GM12801 (cell line): ENCODE measurements around the gene TFB2M.

ENCODE experiments used
- TF ChIP-seq, protein P1 (sequence below): IDR thresholded peaks from one replicate; pipeline ENCODE4 v1.5.1; 2011; ENCODE audit warnings: control low read depth; ENCODE audit not compliant: insufficient read length; ENCODE audit errors: extremely low read depth

The TFB2M gene

DNA sequence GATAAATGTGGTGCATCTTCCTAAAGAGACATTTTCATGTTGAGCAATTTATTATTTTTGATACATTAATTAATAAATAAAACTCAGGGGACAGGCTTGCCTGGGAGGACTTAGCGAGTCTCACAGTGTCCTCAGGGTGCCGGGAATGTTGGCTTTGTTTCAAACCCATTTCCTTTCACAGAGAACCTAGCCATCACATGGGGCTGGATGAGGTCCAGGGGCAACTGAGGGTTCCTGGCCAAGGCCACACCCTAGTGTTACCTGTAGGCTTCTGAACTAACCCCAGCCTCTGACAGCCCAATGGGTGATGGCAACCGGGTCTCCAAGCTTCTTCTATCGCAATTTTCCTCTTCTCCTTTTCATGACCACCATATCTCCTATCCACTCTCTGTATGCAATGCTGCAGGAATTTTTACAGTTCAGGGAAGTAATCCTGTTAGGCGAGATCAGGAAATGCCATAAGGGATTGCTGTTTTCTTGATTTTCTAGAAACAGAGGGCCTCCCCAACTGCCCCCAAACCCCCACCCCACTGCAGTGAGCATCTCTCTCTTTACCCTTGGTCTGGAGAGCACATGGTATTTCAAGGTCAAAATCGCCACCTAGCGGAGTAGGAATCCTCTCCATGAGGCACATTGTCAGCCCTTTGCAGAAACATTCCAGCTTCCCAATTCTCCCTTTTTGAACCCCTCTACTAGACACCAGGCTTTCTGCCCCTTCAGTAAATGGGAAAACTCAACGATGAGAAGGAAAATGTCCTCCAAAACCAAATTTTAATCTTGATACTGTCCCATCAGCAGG, 36.9 kb downstream of the TFB2M start:
- TF ChIP-seq, protein P1, sequence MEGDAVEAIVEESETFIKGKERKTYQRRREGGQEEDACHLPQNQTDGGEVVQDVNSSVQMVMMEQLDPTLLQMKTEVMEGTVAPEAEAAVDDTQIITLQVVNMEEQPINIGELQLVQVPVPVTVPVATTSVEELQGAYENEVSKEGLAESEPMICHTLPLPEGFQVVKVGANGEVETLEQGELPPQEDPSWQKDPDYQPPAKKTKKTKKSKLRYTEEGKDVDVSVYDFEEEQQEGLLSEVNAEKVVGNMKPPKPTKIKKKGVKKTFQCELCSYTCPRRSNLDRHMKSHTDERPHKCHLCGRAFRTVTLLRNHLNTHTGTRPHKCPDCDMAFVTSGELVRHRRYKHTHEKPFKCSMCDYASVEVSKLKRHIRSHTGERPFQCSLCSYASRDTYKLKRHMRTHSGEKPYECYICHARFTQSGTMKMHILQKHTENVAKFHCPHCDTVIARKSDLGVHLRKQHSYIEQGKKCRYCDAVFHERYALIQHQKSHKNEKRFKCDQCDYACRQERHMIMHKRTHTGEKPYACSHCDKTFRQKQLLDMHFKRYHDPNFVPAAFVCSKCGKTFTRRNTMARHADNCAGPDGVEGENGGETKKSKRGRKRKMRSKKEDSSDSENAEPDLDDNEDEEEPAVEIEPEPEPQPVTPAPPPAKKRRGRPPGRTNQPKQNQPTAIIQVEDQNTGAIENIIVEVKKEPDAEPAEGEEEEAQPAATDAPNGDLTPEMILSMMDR, result no peak

DNA sequence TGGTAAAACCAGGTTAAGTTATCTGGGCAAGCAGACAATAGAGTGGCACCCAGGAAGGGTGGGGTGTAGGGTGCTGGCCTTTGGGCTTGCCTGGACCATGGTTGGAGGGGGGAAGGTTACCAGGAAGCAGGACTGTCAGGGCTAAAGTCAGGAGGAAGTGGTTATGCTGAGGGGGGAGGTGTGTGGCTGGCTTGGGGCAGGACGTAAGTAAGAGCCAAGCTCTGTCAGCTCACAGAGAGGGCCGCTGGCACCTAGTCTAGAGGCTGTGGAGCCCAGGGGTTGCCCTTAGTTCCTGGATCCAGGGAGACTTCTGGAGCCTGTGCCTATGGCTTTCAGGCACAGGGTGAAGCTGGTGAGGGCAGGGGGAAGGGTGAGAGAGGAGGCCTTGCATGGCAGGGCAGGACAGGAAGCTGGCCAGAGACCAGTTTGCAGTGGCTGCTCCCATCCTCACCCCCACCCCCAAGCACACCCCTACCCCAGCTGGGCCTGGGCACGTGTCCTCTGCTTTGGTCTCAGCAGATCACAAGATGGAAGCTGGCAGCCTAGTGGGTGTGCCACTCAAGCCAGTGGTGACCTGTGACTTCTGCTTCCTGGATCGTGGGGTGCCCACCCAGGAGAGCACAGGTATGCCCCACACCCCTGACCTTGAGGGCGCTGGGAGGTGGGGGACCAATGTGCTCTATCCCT, 38.5 kb downstream of the TFB2M start:
- TF ChIP-seq, protein P1, result no peak

DNA sequence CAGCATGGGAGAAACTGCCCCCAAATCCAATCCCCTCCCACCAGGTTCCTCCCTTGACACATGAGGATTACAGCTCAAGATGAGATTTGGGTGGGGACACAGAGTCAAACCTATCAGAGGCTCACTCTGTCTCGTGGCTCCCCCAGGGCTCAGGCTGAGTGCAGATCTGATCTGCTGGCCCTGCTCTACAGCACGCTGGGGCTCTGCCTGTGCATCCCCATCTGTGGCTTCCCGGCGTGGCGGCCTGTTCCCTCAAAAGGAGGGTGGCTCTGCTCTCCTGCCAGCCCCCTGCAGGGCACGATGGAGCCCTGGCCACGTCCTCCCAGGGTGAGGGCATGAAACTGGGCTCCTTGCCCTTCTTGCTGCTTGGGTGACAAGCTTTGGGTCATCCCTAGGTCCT, 39.1 kb downstream of the TFB2M start:
- TF ChIP-seq, protein P1, result no peak

DNA sequence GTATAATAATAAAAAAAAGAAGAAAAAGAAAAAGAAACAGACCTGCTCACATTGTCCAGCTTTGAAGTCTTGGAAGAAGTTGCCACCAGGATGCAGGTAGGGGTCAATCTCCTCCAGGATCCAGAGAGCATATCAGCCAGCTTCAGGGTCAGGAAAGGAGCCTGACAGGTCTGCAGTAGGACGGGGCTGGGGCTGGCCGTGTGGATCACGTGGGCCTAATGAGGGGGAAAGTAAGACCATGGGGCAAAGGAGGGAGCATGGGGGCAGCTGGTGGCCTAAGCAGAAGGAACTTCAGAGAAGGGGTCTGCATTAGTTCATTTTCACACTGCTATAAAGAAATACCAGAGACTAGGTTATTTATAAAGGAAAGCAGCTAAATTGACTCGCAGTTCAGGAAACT, 39.7 kb downstream of the TFB2M start:
- TF ChIP-seq, protein P1, result no peak

DNA sequence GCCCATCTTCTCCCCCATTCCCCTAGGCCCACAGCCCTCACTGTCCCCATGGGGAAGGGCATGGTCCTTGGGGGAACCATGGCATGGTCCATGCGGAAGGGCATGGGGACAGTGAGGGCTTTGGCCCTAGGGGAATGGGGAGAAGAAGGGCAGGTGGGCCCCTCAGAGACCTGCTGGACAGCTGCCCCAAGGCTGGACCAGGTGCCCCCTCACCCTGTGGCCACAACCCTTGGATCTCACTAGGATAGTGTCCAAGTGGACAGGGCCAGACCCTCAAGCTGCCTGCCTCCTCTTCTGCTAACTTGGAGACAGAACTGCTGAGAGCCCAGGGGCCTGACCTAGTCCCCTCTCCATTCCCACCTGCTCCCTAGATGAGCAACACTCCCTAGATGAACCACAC, 46.5 kb downstream of the TFB2M start:
- TF ChIP-seq, protein P1, result no peak

DNA sequence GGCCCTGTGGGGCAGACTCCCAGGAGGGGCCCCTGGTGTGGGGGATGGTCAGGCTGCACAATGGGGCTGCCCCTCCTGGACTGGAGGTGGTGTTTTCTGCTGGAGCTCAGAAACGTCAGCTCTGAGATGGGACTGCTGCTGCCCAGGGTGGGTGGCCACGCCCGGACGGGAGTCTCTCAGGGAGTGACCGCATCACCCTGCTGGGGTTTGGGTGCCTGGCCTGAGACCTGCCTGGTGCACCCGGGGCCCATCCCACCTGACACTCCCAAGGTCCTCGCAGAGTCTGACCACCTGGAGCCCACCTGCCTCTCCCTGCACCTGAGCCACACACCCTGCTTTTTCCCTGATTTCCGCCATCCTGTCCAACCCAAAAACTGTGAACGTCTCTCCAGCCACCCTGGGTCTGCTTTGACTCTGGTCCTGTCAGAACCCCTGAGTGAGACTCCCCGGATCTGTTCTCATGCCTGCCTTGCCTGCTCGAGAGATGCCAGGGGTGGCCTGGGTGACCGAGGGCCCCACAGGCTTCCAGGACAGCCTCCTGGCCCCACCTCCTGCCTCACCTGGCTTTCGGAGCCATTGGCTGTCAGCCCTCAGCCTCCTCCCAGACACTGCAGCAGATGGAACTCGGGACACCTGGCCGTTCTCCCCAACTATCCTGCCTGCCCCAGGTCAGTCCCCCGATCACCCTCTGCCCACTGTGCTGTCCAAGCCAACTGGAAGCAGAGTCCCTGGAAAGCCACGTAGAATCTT, 47.4 kb downstream of the TFB2M start:
- TF ChIP-seq, protein P1, result no peak

DNA sequence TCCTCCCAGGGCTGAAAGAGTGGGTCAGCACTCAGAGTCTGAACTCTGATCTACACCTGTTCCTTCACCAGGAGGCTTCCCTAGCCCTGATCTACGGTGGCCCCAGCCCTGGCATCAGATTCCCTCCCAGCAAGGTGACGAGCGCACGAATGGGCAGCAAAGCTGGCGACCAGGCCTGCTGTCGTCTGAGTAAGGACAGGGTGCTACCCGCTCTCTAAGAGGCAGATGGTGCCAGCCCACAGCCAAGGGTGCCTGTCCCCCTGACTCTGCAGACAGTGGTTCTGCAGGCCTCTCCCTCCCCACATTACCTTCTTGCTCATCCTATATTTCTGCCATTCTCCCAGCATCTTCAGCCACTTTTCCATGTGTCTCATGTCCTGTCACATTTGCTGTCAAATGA, 48.7 kb downstream of the TFB2M start:
- TF ChIP-seq, protein P1, result no peak
